ENCODE measurements around the gene SMCHD1.
"Not testable (repeated sequence)": the region's sequence is repeated elsewhere in the genome, so short reads cannot be mapped to it uniquely, and the experiment has no call there.

SMCHD1 gene

GRCh38 chr18:2660849-2661248, 5.3 kb downstream of the SMCHD1 start:
- DNase-seq: not testable (repeated sequence)

GRCh38 chr18:2662288-2662687, 6.8 kb downstream of the SMCHD1 start:
- not testable (repeated sequence) for DNase-seq

- DNase-seq: no peak
These were observed 7.5 kb downstream of the SMCHD1 start for GRCh38 chr18:2662990-2663389.

GRCh38 chr18:2672410-2672809, 16.9 kb downstream of the SMCHD1 start:
- no peak for DNase-seq

- DNase-seq: no peak
These were observed 17.3 kb downstream of the SMCHD1 start for GRCh38 chr18:2672872-2673271.

- not testable (repeated sequence) for DNase-seq
These were observed 23.4 kb downstream of the SMCHD1 start for GRCh38 chr18:2678933-2679332.

GRCh38 chr18:2680216-2680792, 24.8 kb downstream of the SMCHD1 start:
- DNase-seq: no peak

GRCh38 chr18:2681993-2682603, 26.6 kb downstream of the SMCHD1 start:
- DNase-seq: no peak

- DNase-seq: no peak
These were observed 27.5 kb downstream of the SMCHD1 start for GRCh38 chr18:2683055-2683454.

GRCh38 chr18:2686349-2686968, 30.9 kb downstream of the SMCHD1 start:
- DNase-seq: no peak

- no peak for DNase-seq
These were observed 32.0 kb downstream of the SMCHD1 start for GRCh38 chr18:2687390-2688001.

- no peak for DNase-seq
These were observed 37.0 kb downstream of the SMCHD1 start for GRCh38 chr18:2692508-2692907.

GRCh38 chr18:2697184-2697583, 41.7 kb downstream of the SMCHD1 start:
- no peak for DNase-seq

GRCh38 chr18:2699001-2699400, 43.5 kb downstream of the SMCHD1 start:
- DNase-seq: no peak

GRCh38 chr18:2704541-2704940, 49.0 kb downstream of the SMCHD1 start:
- DNase-seq: no peak

- no peak for DNase-seq
These were observed 51.4 kb downstream of the SMCHD1 start for GRCh38 chr18:2706903-2707302.

- DNase-seq: no peak
These were observed 52.1 kb downstream of the SMCHD1 start for GRCh38 chr18:2707551-2708168.

GRCh38 chr18:2709316-2709715, 53.8 kb downstream of the SMCHD1 start:
- DNase-seq: no peak

GRCh38 chr18:2714140-2714539, 58.6 kb downstream of the SMCHD1 start:
- DNase-seq: no peak

- no peak for DNase-seq
These were observed 60.5 kb downstream of the SMCHD1 start for GRCh38 chr18:2715990-2716389.

GRCh38 chr18:2716394-2717326, 61.1 kb downstream of the SMCHD1 start:
- DNase-seq: no peak

- DNase-seq: no peak
These were observed 61.9 kb downstream of the SMCHD1 start for GRCh38 chr18:2717407-2717806.

- no peak for DNase-seq
These were observed 63.5 kb downstream of the SMCHD1 start for GRCh38 chr18:2719040-2719439.

Measured in amniotic stem cell (primary cell).